Stimulated activated effector memory CD8-positive, alpha-beta T cell treated with anti-CD3 and anti-CD28 coated beads, Interleukin-12 subunit alpha, Interleukin-12 subunit beta, amount 100 ng/mL, for 72 hours (primary cell): ENCODE results near the gene CEP83.

Experiments used
- ATAC-seq: fragments of 150-1000 bp; cut with Tn5 transposase; 2 replicates; pipeline ENCODE4 v1.10.0; 2021
- DNase-seq, 2 donors: peaks; one replicate each; pipeline ENCODE4 v3.0.0; 2021 to 2022; ENCODE audit warnings: low spot score in 2 of 2
- H3K27ac Mint-ChIP-seq: one replicate; pipeline ENCODE4 v1.8.0; 2022; ENCODE audit warnings: mild to moderate bottlenecking, mixed read lengths
- H3K36me3 Mint-ChIP-seq: one replicate; pipeline ENCODE4 v1.8.0; 2022; ENCODE audit warnings: mild to moderate bottlenecking, mixed read lengths
- H3K4me1 Mint-ChIP-seq: one replicate; pipeline ENCODE4 v1.8.0; 2022; ENCODE audit warnings: mixed read lengths
- H3K4me3 Mint-ChIP-seq: one replicate; pipeline ENCODE4 v1.8.0; 2022; ENCODE audit warnings: mild to moderate bottlenecking, mixed read lengths
- H3K9me3 Mint-ChIP-seq: one replicate; pipeline ENCODE4 v1.8.0; 2022; ENCODE audit warnings: mixed read lengths

CEP83 gene

DNA sequence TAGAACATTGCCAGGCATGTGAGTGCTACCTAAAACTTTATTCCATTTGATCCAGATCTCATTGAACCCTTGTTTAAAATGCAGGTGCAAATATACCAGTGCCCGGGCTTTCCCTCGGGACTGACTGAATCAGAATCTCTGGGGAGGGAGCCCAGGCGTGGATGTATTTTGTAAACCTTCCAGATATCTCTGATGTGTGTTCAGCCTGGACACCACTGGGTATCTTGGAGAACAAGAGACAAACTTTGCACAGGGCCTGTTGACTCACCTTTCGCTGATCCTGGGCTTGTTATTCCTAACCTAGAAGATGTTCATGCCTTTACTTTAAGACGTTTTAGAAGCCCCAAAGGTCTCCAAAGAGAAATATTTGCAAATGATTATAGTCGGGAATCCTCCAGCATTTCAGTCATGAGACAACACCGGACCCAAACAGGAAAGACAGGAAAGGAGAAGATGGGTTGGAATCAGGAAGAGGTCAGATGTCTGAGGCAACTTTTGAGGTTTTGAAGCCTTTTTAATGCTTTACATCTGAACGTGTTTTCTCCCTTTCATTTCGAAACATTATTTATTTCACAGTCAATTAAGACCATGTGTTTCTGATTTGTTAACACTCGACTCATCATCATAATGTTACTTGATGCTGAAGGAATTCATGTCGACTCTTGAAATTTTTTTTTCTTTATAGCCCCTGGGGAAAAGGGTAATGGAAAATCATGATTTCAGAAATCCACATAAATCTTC, 192.7 kb downstream of the CEP83 start:
- H3K4me1 Mint-ChIP-seq: peaks cover 66% of the 10 kb centered on the region
- DNase-seq (no peak), ATAC-seq (no peak)
- no peaks in the 10 kb centered on the region for H3K9me3 Mint-ChIP-seq
- peaks cover 38% of the 10 kb centered on the region for H3K36me3 Mint-ChIP-seq
- peak overlapping the region; percentile 17 for H3K27ac Mint-ChIP-seq
- no peak overlapping the region for H3K4me3 Mint-ChIP-seq

DNA sequence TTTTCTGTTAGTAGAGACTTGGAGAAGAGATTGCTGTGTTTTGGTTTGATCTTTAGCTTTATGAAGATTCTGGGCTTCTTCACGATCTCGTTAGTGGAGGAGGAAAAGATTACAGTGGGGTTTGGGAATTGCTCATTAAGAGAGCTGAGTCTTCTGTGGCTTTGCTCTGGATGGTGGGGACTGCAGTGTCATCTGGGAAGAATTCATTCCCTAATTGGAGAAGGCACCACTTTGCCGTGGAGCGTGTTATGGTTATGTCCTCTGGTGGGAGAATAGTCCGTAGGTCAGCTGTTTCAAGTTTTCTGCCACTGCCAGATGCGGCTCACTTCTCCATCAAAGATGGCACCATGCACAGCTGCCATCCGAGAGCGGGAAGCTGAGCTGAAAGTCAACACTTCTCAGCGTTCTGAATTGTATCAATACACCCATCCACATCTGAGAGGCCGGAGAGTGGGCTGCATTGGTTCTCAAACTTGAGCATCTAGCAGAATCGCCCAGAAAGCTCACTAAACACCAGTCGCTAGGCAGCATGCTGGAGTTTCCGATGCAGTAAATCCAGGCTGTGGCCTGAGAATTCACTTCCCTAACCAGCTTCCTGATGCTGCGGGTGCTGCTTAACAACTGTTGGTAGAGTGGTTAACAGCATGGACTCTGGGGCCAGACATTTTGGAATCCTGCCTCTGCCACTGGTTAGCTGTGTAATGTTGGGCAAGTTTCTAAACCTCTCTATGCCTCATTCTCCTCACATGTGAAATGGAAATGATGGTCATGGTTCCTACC, 193.5 kb downstream of the CEP83 start:
- ATAC-seq (no peak), DNase-seq (no peak)
- Mint-ChIP-seq H3K4me1 (peaks cover 60% of the 10 kb centered on the region), H3K9me3 (no peaks in the 10 kb centered on the region), H3K4me3 (no peak overlapping the region), H3K36me3 (peaks cover 40% of the 10 kb centered on the region), H3K27ac (no peak overlapping the region)

DNA sequence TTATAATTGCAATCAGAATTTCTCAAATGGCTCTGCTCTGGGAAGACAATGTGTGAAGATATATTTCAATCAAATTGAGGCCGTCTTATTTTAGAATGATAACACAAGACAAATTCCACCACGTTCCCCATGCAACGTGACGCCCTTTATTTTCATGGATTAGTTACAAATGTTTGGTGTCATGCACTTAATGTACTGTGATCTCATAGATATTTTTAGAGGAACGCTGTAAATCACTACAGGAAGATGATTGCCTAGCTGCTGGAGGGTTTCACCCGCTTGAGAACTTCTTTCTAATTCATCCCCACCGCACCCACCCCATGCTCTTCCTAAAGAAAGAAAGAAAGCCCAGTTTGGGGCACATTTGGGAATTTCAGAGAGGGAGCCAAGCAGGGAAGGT, 194.1 kb downstream of the CEP83 start:
- no peak overlapping the region for H3K27ac Mint-ChIP-seq
- no peaks in the 10 kb centered on the region for H3K9me3 Mint-ChIP-seq
- peaks cover 59% of the 10 kb centered on the region for H3K4me1 Mint-ChIP-seq
- no peak overlapping the region for H3K4me3 Mint-ChIP-seq
- DNase-seq: no peak
- ATAC-seq: no peak
- H3K36me3 Mint-ChIP-seq: peaks cover 47% of the 10 kb centered on the region

DNA sequence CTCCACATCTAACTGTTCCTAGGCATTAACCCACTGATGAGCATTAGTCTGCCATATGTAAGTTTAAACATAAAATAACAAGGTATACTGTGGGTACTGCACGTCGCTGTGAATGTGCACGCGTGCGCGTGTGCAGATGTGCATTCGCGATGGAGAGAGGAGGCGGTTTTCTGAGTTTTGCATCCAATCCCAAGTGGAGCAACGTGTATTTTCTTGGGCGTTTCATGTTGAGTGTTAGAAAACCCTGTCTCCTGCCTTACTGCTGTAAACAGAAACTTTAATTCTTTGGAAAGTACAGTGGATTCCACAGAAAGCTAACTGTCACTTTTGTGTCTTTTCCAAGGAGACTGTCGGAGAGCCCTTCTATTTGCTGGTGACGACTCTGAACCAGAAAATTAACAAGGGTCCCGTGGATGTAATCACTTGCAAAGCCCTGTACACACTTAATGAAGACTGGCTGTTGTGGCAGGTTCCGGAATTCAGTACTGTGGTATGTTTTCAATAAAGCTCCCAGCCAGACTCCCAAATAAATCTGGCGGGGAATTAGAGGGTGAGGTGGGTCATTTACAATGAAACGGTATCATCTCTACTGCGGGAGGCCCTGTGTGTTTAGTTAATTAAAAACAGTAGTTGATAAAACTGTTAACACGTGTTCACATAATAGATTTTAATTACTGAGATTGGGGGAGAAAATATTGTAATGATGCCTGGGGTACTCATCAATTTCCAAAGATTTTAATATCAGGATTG, 194.8 kb downstream of the CEP83 start:
- Mint-ChIP-seq H3K4me3 (no peak overlapping the region), H3K27ac (no peak overlapping the region), H3K4me1 (peaks cover 58% of the 10 kb centered on the region), H3K9me3 (no peaks in the 10 kb centered on the region), H3K36me3 (peaks cover 53% of the 10 kb centered on the region)
- DNase-seq (no peak), ATAC-seq (no peak)

DNA sequence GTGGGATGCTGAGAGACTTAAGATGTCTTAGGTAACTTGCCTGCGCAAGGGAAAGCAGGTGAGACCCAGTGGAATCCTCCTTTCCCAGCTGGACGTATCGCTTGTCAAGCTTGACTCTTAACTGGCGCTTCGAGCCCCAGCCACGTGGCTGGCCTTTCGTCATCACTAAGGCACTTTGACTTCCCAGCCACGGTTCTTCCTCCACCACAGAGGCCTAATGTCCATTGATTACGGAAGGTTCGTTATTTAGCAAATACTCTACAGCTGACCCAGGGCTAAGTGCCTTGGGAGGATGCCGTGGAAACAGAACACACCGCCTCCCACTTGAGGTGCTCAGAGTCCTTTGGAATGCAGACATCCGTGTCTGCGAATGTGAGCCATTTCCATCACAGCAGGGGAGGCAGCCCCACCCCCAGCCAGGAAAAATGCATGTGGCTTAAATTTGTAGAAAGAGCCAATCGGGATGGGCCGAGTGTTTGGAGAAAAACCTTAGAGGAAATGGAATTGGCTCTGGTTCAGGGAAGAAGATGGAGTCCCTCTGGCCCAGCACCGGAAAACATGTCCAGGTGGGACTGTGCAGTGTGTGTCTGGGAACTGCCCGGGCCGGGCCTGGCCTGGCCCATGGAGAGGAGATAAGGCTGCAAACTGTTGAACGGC, 195.6 kb downstream of the CEP83 start:
- Mint-ChIP-seq H3K4me3 (peak overlapping the region; percentile 82), H3K27ac (peak overlapping the region; percentile 94), H3K4me1 (peaks cover 50% of the 10 kb centered on the region), H3K9me3 (no peaks in the 10 kb centered on the region), H3K36me3 (peaks cover 55% of the 10 kb centered on the region)
- DNase-seq (no peak), ATAC-seq (no peak)

DNA sequence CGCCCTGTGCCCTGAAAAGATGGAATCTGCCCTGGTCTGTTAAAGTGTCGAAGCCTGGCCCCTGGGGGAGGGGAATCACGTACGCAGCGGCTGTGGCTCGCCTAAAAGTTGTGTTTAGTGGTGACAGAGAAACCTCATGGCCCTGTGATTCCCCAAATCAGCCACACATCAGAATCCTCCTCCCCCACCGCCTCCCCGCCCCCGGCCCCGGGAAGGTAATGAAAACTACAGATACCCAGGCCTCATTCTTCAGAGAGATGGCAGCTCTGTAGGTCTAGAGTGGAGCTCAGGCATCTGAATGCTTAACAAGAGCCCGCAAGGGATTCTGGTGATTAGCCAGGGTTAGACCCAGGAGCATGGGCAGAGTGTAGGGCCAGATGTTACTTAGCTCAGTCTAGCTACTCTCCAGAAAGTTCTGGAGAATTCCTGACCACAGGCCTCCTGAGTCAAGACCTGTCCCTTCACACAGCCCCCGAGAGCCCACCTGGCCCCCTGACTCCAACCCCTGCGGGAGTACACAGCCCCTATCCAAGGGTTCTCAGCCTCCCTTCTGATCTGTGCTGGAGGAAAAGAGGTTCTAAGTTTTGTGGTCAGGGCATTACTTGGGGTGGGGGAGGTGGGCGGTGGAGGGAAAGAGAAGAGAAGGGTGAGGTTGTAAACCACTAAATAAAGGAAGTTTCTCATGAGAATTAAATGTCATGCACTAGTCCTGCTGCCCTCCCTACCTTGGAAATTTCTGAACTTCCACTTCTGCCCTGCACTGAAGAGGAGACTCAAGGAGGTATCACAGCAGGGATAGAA, 196.5 kb downstream of the CEP83 start:
- no peaks in the 10 kb centered on the region for H3K9me3 Mint-ChIP-seq
- peaks cover 55% of the 10 kb centered on the region for H3K36me3 Mint-ChIP-seq
- peaks cover 41% of the 10 kb centered on the region for H3K4me1 Mint-ChIP-seq
- peak; percentile 34 to 72 for DNase-seq
- peak overlapping the region; percentile 94 for H3K27ac Mint-ChIP-seq
- peak overlapping the region; percentile 82 for H3K4me3 Mint-ChIP-seq
- peak; percentile 80 for ATAC-seq

DNA sequence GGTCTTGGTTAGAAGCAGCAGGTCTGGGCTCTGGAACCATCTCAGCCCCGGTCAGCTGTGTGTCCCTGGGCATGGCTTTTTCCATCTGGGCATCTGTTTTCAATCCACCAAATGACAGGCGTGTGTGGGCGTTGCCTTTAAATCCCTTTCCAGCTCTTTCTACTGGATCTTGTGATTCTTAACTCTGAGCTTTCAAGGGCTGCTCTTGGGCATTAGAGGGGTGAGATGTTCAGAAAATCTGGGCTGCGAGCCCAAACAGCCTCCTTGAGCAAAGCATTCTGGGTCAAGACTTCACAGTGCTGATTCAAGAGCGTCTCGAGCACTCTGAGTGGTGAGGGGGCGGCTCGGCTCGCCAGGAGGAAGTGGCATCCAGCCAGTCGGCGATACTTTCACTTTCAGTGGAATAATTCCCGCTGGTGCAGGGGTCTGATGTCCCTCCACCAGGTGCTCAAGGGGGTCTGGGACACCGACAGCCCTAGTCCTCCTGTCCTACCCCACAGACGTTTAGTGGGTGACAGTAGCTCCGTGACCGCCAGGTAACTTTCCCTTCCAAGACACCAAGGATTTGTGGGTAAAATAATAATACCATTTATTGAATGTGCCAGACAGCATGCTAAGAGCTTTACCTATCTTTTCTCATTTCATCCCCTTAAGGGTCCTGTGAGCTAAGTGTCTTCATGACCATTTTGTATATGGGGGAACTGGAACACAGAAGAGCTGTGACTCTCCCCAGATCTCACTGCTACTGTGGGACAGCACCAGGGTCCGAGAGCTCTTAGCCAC, 197.2 kb downstream of the CEP83 start:
- peak; percentile 85 for ATAC-seq
- peak overlapping the region; percentile 94 for H3K27ac Mint-ChIP-seq
- H3K36me3 Mint-ChIP-seq: peaks cover 55% of the 10 kb centered on the region

DNA sequence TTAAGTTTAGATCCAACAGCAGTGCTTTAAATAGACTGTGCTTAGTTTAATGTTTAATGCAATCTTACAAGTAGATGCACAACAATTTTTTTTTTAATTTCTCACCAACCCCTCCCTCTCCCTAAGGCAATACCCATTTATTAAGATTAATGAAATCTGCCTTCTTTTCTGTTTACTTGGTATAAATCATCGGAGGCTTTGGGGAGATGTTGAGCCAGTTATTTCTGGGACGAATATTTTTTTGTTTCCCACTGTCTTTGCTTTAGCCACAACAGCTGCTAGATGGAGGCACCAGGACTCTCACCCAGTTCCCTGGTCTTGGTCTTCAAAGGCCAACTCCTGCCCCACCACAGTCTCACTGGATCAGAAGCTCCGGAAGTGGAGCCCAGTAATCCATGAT, 197.9 kb downstream of the CEP83 start:
- no peak for DNase-seq
- Mint-ChIP-seq H3K4me1 (peaks cover 28% of the 10 kb centered on the region), H3K36me3 (peaks cover 50% of the 10 kb centered on the region), H3K27ac (peak overlapping the region; percentile 94), H3K4me3 (peak overlapping the region; percentile 82), H3K9me3 (no peaks in the 10 kb centered on the region)
- ATAC-seq: no peak

More for the DNA sequence above, 197.2 kb downstream of the CEP83 start:
- peaks cover 33% of the 10 kb centered on the region for H3K4me1 Mint-ChIP-seq
- peak; percentile 50 to 82 for DNase-seq
- peak overlapping the region; percentile 82 for H3K4me3 Mint-ChIP-seq
- H3K9me3 Mint-ChIP-seq: no peaks in the 10 kb centered on the region

DNA sequence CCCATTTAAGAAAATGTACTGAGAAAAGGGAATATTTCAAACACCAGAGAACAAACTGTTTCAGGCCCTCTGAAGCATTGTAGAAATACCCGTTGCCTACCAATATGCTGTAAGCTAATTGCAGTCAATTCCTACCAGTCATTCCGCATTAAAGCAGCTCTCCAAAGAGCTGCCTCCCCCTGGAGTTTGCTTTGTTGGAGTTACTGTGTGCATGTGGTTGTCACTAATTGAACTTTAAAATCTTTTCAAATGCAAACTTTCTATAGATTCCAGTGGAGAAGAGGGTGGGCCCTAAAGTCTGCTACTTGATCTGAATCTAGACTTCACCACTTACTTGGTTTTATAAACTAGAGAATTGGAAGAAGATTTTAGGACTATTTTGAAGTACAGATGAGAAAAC, 198.5 kb downstream of the CEP83 start:
- peaks cover 27% of the 10 kb centered on the region for H3K4me1 Mint-ChIP-seq
- ATAC-seq (no peak), DNase-seq (no peak)
- no peak overlapping the region for H3K4me3 Mint-ChIP-seq
- peaks cover 53% of the 10 kb centered on the region for H3K36me3 Mint-ChIP-seq
- H3K9me3 Mint-ChIP-seq: no peaks in the 10 kb centered on the region
- no peak overlapping the region for H3K27ac Mint-ChIP-seq

DNA sequence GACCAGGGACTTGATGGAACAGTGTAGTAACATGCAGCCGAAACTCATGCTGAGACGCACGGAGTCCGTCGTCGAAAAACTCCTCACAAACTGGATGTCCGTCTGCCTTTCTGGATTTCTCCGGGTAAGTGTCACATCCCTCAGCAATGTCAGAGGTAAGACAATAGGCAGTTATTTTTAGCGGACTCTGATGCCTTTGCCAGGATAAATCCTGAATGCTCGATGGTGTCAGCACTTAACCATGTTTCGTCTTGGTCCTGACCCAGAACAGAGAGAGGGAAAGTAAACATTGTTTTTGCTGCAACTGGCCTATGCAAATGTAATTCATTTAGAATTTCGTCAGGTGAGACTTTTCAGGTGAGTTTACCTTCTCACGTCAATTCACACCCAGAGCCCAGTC, 198.9 kb downstream of the CEP83 start:
- Mint-ChIP-seq H3K4me1 (peaks cover 27% of the 10 kb centered on the region), H3K27ac (no peak overlapping the region), H3K9me3 (no peaks in the 10 kb centered on the region), H3K36me3 (peaks cover 53% of the 10 kb centered on the region), H3K4me3 (no peak overlapping the region)
- DNase-seq (no peak), ATAC-seq (no peak)

DNA sequence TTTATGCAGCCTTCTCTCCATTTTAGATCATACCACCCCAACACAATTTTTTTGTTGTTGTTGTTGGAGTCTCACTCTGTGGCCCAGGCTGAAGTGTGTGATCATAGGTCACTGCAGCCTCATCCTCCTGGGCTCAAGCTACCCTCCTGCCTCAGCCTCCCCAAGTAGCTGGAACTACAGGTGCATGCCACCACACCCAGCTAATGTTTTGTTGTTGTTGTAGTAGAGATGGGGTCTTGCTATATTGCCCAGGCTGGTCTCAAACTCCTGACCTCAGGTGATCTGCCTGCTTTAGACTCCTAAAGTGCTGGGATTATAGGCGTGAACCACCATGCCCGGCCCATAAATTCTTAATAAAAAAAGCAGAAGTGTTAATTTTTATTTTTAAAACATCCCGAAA, 199.7 kb downstream of the CEP83 start:
- DNase-seq: no peak
- Mint-ChIP-seq H3K9me3 (no peaks in the 10 kb centered on the region), H3K27ac (no peak overlapping the region), H3K36me3 (peaks cover 53% of the 10 kb centered on the region), H3K4me3 (no peak overlapping the region), H3K4me1 (peaks cover 27% of the 10 kb centered on the region)
- no peak for ATAC-seq

DNA sequence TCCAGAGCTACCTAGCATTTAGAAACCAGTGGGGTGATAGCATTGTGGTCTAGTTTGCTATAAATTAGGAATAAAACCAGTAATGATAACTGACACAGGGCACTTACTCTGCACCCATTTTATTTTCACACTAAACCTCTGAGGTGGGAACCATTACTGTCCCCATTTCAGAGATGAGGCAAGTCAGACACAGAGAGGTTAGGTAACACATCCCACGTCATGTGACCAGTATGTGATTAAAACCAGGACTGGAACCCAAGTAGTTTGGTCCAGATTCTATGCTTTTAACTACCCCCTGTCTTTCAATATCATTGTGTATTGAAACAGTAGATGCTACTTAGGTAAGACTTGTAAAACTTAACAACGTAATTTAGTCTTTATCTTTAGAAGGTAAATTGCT, 201.1 kb downstream of the CEP83 start:
- Mint-ChIP-seq H3K9me3 (no peaks in the 10 kb centered on the region), H3K4me1 (peaks cover 19% of the 10 kb centered on the region), H3K4me3 (no peak overlapping the region), H3K27ac (no peak overlapping the region), H3K36me3 (peaks cover 54% of the 10 kb centered on the region)
- peak; percentile 65 for ATAC-seq
- no peak for DNase-seq
